ENCODE results near the gene CHRDL2. TPM values are rescaled to one million over a fixed set of nuclear protein-coding genes. Genes with fewer than 3 reads are reported as not detected.

Gene CHRDL2
- total RNA-seq, 2 experiments from 2014 or later = not detected

DNA sequence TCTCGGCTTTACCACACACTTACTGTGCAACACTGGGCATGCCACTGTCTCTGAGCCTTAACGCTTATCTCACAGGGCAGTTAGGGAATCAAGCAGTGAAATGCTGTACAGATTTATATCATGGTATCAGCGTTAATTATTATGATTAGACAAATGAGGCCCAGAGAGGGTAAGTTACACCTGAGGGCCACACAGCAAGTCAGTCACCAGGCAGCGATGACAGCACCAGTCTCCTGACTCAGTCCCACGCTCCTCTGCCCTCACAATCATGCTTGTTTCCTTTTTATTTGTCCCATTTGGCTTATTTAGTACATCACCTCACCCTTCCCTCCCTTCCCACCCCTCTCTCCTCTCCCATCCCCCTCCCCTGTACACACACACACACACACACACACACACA lies 12.2 kb downstream of the CHRDL2 start:
- peaks cover 3% of the 10 kb centered on the region for H3K4me1 Mint-ChIP-seq
- H3K4me3 Mint-ChIP-seq = no peak overlapping the region
- H3K36me3 Mint-ChIP-seq = no peaks in the 10 kb centered on the region
- no peak for ATAC-seq
- peaks cover 7% of the 10 kb centered on the region for H3K27me3 Mint-ChIP-seq
- DNase-seq = no peak
- no peaks in the 10 kb centered on the region for H3K9me3 Mint-ChIP-seq (ENCODE audit: low read depth)
- CTCF ChIA-PET = no interaction called here
- no peak overlapping the region for H3K27ac Mint-ChIP-seq

DNA sequence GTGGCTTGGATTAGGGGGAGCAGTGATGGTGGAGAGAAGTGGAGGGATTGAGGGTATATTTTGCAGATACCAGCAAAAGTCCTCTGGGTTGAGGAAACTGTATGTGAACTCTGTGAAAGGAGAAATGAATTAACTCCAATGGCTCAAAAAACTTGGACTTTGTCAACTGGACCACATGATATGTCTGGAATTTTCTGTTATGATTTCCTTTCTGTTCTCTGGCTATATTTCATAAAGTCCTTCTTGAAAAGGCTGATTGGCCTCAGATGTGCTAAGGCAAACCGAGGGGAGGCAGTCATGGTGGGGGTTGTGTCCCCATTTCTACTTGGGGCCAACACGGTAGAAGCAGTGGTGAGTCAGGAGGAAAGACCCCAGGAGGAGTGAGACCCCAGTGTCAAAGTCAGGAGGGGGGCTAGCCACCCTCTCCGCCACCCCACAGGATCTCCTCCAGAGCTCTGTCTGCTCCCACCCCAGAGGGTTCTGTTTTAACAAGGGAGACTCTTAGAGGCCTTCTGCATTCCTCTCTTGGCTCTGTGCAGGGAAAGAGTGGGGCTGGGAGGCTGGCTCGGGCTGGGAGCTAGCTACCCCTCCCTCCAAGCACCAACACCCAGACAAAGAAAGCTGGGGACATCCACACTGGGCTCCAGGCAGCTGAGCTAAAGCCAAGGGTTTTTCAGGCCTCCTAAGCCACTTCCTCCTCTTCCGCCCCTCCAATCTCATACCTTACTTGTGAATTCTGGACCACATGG lies 13.8 kb downstream of the CHRDL2 start:
- Mint-ChIP-seq H3K27ac (no peak overlapping the region), H3K36me3 (no peaks in the 10 kb centered on the region), H3K4me1 (peaks cover 3% of the 10 kb centered on the region), H3K27me3 (no peaks in the 10 kb centered on the region), H3K9me3 (ENCODE audit: low read depth) (no peaks in the 10 kb centered on the region), H3K4me3 (no peak overlapping the region)
- DNase-seq (no peak), ATAC-seq (no peak)
- CTCF ChIA-PET = interaction anchor here (1.4 kb wide), 1 partner anchor 15 kb away, joined by 6 read pairs; no protein-coding TSS in a partner anchor

DNA sequence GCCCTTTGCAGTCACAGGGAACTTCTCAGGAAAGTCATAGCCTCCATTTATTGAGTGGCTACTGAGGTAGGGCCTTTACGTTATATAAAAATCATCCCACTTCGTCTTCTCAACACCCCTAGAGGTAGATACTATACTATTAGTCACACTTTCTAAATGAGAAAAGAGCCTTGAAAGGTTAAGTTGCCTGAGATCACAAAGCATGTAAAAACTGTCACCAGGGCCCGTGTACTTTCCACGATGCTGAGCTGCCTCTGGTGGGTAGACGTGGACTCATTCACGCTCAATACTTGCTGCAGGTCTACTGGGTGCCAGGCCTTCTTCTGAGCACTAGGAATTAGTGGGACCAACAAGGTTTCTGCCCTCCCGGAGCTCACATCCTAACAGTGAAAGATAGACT lies 16.3 kb downstream of the CHRDL2 start:
- Mint-ChIP-seq H3K4me1 (peaks cover 3% of the 10 kb centered on the region), H3K27me3 (no peaks in the 10 kb centered on the region), H3K4me3 (no peak overlapping the region), H3K9me3 (ENCODE audit: low read depth) (no peaks in the 10 kb centered on the region), H3K27ac (no peak overlapping the region), H3K36me3 (no peaks in the 10 kb centered on the region)
- no peak for DNase-seq
- ATAC-seq = no peak
- CTCF ChIA-PET = no interaction called here

DNA sequence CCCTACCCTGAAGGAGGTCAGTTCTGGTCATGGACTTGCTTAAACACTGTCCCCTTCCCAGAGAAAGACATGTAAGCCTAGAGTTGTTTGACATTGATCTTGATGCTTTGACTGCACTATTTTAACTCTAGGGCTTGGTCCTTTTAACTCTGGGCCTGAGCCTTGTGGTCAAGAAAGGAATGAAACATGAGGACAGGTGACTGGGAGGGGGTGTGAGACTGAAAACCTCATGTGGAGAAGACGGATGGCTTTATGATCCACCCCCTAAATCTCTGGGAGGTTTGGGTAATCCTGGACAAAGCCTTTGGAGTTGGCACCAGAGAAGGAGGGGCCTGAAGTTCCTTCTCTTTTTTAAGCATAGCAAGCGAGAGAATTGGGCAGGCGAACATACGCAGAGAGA lies 17.5 kb downstream of the CHRDL2 start:
- CTCF ChIA-PET = no interaction called here
- peaks cover 3% of the 10 kb centered on the region for H3K4me1 Mint-ChIP-seq
- H3K27me3 Mint-ChIP-seq = no peaks in the 10 kb centered on the region
- H3K36me3 Mint-ChIP-seq = no peaks in the 10 kb centered on the region
- no peak overlapping the region for H3K4me3 Mint-ChIP-seq
- ATAC-seq (no peak), DNase-seq (no peak)
- no peak overlapping the region for H3K27ac Mint-ChIP-seq
- no peaks in the 10 kb centered on the region for H3K9me3 Mint-ChIP-seq (ENCODE audit: low read depth)

DNA sequence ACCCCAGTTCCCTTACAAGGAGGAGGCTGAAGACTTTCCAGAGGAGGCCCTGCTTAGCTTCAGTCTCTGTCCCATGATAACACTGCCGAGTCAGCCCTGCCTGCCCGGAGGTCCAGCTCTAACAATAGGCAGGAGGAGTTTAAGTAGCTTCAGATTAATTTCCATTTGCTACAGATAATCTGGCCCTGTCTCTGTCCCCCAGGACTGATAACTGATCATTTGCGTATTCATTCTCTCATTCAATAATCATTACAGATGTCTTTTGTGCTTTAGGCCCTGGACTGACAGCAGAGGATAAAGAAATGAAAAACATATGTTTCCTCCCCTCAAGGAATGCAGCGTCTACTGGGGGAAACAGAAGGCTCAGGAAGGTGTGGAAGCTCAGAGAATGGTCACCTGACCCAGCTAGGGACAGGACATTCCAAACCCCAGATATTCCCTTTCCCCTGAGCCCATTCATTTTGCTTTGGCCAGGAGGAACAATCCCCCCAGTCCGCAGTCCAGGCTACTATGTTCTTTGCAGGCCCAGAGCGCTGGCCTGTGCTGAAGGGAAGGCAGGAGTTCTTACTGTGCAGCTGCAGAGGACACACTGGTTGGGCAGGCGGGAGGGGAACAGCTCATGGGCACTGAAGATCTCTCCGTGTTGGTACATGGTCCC lies 20.8 kb downstream of the CHRDL2 start:
- no peaks in the 10 kb centered on the region for H3K9me3 Mint-ChIP-seq (ENCODE audit: low read depth)
- peaks cover 3% of the 10 kb centered on the region for H3K4me1 Mint-ChIP-seq
- no peak overlapping the region for H3K27ac Mint-ChIP-seq
- ATAC-seq (no peak), DNase-seq (no peak)
- H3K27me3 Mint-ChIP-seq = no peaks in the 10 kb centered on the region
- no peaks in the 10 kb centered on the region for H3K36me3 Mint-ChIP-seq
- no peak overlapping the region for H3K4me3 Mint-ChIP-seq
- CTCF ChIA-PET = interaction anchor here (0.9 to 2.4 kb wide), 3 partner anchors 8 to 15 kb away, joined by 3 to 6 read pairs (median 4); no protein-coding TSS in a partner anchor

DNA sequence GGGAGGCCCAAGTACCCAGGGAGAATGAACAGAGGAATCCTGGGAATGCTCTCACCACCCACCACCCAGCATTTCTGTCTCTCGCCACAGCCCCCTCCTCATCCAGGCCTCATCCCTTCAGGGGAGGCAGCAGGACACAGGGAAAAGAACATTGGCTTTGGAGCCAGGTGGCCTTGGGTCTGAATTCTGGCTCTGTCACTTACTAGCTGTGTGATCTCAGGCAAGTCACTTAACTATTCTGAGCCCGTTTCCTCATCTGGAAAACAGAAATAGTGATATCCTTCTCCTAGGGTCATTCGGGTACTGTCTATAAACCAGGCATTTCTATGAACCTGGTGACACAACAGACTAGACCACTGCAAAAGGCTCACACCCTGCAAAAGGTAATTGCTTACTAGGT lies 22.1 kb downstream of the CHRDL2 start:
- DNase-seq = no peak
- CTCF ChIA-PET = interaction anchor here (2.0 kb wide), 1 partner anchor 31 kb away, joined by 4 read pairs; no protein-coding TSS in a partner anchor
- Mint-ChIP-seq H3K4me3 (no peak overlapping the region), H3K9me3 (ENCODE audit: low read depth) (no peaks in the 10 kb centered on the region), H3K27ac (no peak overlapping the region), H3K36me3 (no peaks in the 10 kb centered on the region), H3K27me3 (no peaks in the 10 kb centered on the region), H3K4me1 (no peaks in the 10 kb centered on the region)
- no peak for ATAC-seq

DNA sequence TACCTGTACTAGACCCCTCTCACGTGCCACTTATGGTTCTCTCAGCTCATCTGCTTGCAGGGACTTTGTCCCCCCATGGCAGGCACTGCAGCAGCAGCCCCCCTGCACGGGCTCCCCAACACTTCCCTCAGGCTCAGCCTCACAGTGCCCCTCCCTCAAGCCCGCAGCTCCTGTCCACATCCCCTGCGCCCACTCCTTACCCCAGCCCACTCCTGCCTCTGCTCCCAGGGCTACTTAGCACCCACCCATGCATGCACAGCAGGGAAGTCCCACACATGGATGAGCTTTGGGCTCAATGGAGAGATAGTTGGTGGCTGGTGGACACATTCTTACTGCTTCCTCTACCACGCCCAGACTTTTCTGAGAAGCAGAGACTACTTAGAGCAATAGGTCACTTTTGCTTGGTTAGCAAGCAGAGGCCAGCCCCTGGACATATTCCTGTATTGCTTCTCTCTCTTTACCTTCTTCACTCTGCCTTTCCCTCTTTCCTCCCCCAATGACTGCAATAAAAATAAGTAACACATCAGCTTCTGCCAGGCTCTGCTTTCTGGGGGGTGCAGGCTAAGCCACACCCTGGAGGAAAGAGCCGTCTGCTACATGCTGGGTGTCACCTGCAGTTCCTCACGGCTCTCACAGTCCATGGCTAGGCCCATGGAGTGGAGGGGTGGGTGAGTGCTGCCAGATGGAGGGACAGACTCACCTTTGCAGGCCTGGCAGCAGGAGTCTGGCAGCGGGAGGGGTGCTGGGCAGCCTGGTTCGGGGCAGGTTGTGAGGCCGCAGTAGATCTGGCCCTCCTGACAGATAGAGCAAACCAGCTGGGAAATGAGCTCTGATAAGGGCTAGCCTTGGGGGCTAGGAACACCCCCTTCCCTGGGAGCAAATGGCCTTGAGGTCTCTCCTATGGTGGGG lies 23.4 kb downstream of the CHRDL2 start:
- no peaks in the 10 kb centered on the region for H3K27me3 Mint-ChIP-seq
- ATAC-seq = no peak
- H3K4me3 Mint-ChIP-seq = no peak overlapping the region
- no peaks in the 10 kb centered on the region for H3K4me1 Mint-ChIP-seq
- CTCF ChIA-PET = interaction anchor here (1.3 to 2.0 kb wide), 2 partner anchors 18 to 33 kb away, joined by 4 to 7 read pairs; no protein-coding TSS in a partner anchor
- DNase-seq = no peak
- no peak overlapping the region for H3K27ac Mint-ChIP-seq
- H3K36me3 Mint-ChIP-seq = no peaks in the 10 kb centered on the region
- no peaks in the 10 kb centered on the region for H3K9me3 Mint-ChIP-seq (ENCODE audit: low read depth)

DNA sequence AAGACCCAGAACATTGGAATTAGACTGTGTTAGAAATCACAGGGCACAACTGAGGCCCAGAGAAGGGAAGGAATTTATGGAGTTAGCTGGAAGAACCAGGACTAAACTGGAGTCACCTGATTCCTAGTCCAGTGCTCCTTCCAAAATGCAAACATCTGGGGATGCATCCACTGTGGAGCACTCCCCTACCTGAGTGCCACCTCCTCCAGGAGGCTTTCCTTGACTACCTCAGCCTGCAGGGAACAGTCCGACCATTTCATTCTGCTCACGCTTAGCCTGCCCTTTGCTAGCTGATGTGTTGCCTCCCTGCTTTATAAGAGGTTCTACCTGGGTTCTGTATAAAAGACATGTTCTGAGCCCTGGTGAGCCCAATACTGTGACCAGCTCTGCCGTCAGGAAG lies 24.0 kb downstream of the CHRDL2 start:
- H3K27ac Mint-ChIP-seq = no peak overlapping the region
- H3K4me1 Mint-ChIP-seq = no peaks in the 10 kb centered on the region
- CTCF ChIA-PET = no interaction called here
- H3K36me3 Mint-ChIP-seq = no peaks in the 10 kb centered on the region
- ATAC-seq = no peak
- no peaks in the 10 kb centered on the region for H3K9me3 Mint-ChIP-seq (ENCODE audit: low read depth)
- DNase-seq = no peak
- H3K4me3 Mint-ChIP-seq = no peak overlapping the region
- peaks cover 2% of the 10 kb centered on the region for H3K27me3 Mint-ChIP-seq

DNA sequence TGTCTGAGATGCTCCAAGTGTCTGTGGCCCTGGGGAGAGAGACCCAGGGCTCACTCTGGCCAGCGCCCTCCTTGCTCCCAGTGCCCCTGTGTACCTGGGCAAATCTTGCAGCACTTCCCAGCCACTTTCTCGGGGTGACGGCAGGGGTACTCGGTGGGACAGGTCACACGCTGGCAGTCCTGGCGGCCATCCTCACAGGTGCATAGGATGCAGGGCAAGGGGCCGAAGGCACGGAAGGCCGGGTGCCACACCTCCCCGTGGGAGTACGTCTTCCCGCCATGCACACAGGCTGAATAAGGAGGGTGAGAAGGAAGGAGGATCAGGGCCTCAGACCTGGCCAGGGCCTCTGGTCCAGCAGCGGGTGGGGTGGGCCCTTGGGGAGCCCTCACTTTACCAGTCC lies 28.0 kb downstream of the CHRDL2 start:
- no peaks in the 10 kb centered on the region for H3K9me3 Mint-ChIP-seq (ENCODE audit: low read depth)
- H3K27ac Mint-ChIP-seq = no peak overlapping the region
- no peak for DNase-seq
- CTCF ChIA-PET = interaction anchor here (1.0 to 5.8 kb wide), 11 partner anchors 12 to 545 kb away, joined by 3 to 66 read pairs (median 6); partner anchors contain the start of gene POLD3
- no peak for ATAC-seq
- H3K27me3 Mint-ChIP-seq = peaks cover 3% of the 10 kb centered on the region
- no peaks in the 10 kb centered on the region for H3K4me1 Mint-ChIP-seq
- no peak overlapping the region for H3K4me3 Mint-ChIP-seq
- no peaks in the 10 kb centered on the region for H3K36me3 Mint-ChIP-seq

DNA sequence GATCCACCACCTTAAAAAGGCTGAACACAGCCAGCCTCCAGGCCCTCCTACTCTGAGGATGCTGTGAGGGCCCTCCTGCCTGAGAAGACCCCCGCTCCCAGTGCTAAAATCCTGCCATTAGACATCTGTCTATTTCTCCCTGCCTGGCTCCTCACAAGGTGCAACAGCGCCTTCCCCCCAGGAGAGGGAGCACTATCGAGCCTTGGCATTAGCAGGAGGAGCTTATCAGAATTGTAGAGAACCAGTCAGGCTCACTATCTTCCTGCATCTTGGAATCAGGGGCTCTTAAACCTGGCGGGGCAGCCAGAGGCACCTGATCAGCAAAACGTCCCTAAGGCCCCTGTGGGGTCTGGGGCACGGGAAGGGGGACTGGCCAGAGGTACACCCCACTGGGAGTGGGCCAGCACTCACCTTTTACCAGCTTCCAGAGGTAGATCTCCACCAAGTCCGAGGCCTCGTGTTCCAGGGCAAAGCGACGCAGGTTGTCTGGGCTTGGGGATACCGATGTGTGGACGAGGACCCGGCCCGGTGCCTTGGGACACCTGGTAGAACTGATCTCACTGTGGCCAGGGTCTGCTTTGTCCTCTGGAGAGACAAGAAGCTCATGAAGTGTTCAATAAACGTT lies 28.7 kb downstream of the CHRDL2 start:
- Mint-ChIP-seq H3K27ac (no peak overlapping the region), H3K4me3 (no peak overlapping the region), H3K4me1 (no peaks in the 10 kb centered on the region), H3K27me3 (peaks cover 4% of the 10 kb centered on the region), H3K36me3 (no peaks in the 10 kb centered on the region), H3K9me3 (ENCODE audit: low read depth) (no peaks in the 10 kb centered on the region)
- CTCF ChIA-PET = interaction anchor here (0.6 to 5.8 kb wide), 27 partner anchors 8 to 546 kb away, joined by 3 to 66 read pairs (median 5); partner anchors contain the start of gene POLD3
- peak; percentile 68 for DNase-seq
- ATAC-seq = peak; percentile 80

DNA sequence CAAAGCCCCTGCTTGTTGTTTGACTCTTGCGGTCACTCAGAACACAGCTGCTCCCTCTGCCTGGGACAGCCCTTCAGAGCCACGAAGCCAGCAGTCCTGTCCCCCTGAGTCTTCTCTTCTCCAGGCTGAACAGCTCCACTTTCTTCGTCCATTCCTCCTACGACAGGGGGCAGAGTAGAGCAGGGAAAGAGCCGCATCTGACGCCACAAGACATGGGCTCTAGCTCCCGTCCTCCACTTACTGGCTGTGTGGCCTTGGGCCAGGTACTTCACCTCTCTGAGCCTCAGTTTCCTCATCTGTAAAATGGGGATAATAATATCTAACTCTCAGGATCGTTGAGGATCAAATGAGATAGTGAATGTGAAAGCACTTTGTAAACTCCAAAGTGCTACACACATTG lies 29.9 kb downstream of the CHRDL2 start:
- H3K4me1 Mint-ChIP-seq = peaks cover 4% of the 10 kb centered on the region
- H3K36me3 Mint-ChIP-seq = no peaks in the 10 kb centered on the region
- H3K9me3 Mint-ChIP-seq (ENCODE audit: low read depth) = no peaks in the 10 kb centered on the region
- DNase-seq (no peak), ATAC-seq (no peak)
- peaks cover 11% of the 10 kb centered on the region for H3K27me3 Mint-ChIP-seq
- no peak overlapping the region for H3K27ac Mint-ChIP-seq
- CTCF ChIA-PET = interaction anchor here (0.7 to 5.8 kb wide), 12 partner anchors 10 to 1737 kb away, joined by 3 to 66 read pairs (median 6); no protein-coding TSS in a partner anchor
- H3K4me3 Mint-ChIP-seq = no peak overlapping the region

DNA sequence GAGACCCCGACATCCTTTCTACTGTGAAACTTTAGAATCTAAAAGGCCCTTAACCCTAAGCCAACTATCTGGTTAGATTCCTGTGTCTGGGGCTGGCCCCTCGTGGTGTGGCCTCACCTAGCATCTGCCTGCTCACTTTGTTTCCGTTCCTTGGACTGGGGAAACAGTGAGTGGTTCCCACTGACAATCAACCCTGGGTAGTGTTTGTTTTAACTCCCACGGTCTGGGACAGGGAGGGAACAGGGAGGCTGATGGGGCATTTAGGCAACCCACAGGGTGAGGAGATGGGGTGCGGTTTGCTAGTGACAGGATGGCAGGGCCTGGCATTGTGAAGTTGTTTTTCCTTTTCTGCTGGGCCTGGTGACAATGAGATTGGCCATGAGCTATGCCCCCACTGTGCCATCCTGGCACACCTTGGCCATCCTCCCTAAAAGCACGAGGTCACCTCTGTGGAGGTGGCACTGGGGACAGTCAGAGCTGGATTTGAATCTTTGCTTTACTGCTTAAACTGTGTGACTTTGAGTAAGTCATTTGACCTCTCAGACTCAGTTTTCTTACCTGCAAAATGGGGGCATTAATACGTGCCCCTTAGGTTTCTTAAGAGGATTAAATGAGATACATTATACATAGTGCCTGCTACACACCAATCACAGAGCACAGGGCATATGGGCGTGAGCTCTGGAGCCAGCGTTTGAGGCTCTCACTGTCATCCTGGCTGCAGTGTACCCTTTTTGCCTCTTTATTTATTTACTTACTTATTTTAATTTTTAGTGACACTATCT lies 31.4 kb downstream of the CHRDL2 start:
- no peak for DNase-seq
- Mint-ChIP-seq H3K27ac (no peak overlapping the region), H3K36me3 (no peaks in the 10 kb centered on the region), H3K9me3 (ENCODE audit: low read depth) (no peaks in the 10 kb centered on the region), H3K27me3 (peaks cover 11% of the 10 kb centered on the region), H3K4me1 (peaks cover 4% of the 10 kb centered on the region), H3K4me3 (no peak overlapping the region)
- CTCF ChIA-PET = interaction anchor here (1.4 to 5.8 kb wide), 2 partner anchors 17 to 26 kb away, joined by 3 to 66 read pairs; no protein-coding TSS in a partner anchor
- ATAC-seq = no peak
